Testis (tissue), 2 donors: Measurements from ENCODE around the gene ITGB5.

ENCODE experiments used
- CTCF ChIP-seq, 3 experiments: fragments of 450-650 bp in 2 of 3; fragments of 200-600 bp in 1 of 3; sonication (generic) in 1 of 3; IDR thresholded peaks; one replicate each; pipeline ENCODE4 v1.5.1; 2016 to 2019; ENCODE audit warnings: antibody characterized with exemption in 3 of 3, mild to moderate bottlenecking in 2 of 3, moderate library complexity in 1 of 3
- POLR2A ChIP-seq: fragments of 450-650 bp; IDR thresholded peaks from one replicate; pipeline ENCODE4 v1.6.1; 2017; ENCODE audit warnings: antibody characterized with exemption, mild to moderate bottlenecking, moderate library complexity

GRCh38 chr3:124767264-124767663 is 119.9 kb downstream of the ITGB5 start:
- no peak for TF ChIP-seq CTCF (IDR thresholded peaks at IDR 0.05)
- TF ChIP-seq POLR2A: no peak
